B cell (primary cell): ENCODE results near the gene SHISA7. TPM values are rescaled to one million over a fixed set of nuclear protein-coding genes. Genes with fewer than 3 reads are reported as not detected.
"Not testable (repeated sequence)": the region's sequence is repeated elsewhere in the genome, so short reads cannot be mapped to it uniquely, and the experiment has no call there.

ENCODE experiments used
- ATAC-seq: fragments of 200-7000 bp; cut with Tn5 transposase; one replicate; pipeline ENCODE4 v1.10.0; 2021; ENCODE audit warnings: low read depth, mild to moderate bottlenecking, moderate number of reproducible peaks, moderate library complexity
- CTCF ChIA-PET: fragments of 350-600 bp; sonication (Branson Sonifier 250); formaldehyde crosslinking; loops from one replicate; lab custom pipeline; 2021; ENCODE audit warnings: antibody characterized with exemption, inconsistent platforms; lab: Charles Lee
- POLR2A ChIA-PET: fragments of 350-600 bp; sonication (Branson Sonifier 250); formaldehyde crosslinking; loops from one replicate; lab custom pipeline; 2021; ENCODE audit warnings: antibody characterized with exemption; lab: Charles Lee
- DNase-seq: peaks from one replicate; pipeline ENCODE4 v3.0.0; 2013
- H2AFZ ChIP-seq: 2 replicates; pipeline ENCODE4 v1.6.1; 2012; ENCODE audit warnings: mild to moderate bottlenecking, low read depth, low read length; ENCODE audit not compliant: insufficient read depth, poor library complexity, severe bottlenecking
- H3K27ac ChIP-seq, 2 donors: 1 replicate in 1 of 2; 2 replicates in 1 of 2; pipeline ENCODE4 v1.5.1; 2012 to 2013; ENCODE audit warnings: low read length in 2 of 2, mild to moderate bottlenecking in 2 of 2, moderate library complexity in 1 of 2
- H3K27me3 ChIP-seq, 4 experiments: fragments of 200-600 bp in 1 of 4; sonication (generic) in 1 of 4; replicated peaks in 1 of 4; 1 replicate in 2 of 4; 2 replicates in 2 of 4; pipeline versions ENCODE4 v1.6.1 to v1.7.0; 2013 to 2016; ENCODE audit warnings: low read length in 3 of 4, mild to moderate bottlenecking in 2 of 4, mixed read lengths in 1 of 4, moderate library complexity in 1 of 4; ENCODE audit not compliant: insufficient read depth in 4 of 4, control insufficient read depth in 3 of 4; ENCODE audit errors: control extremely low read depth in 1 of 4
- H3K36me3 ChIP-seq, 2 experiments: replicated peaks in 1 of 2; 1 replicate in 1 of 2; 2 replicates in 1 of 2; pipeline versions ENCODE4 v1.6.1 to v1.7.1; 2013; ENCODE audit warnings: low read length in 1 of 2; ENCODE audit not compliant: insufficient read depth in 2 of 2, control insufficient read depth in 1 of 2; ENCODE audit errors: control extremely low read depth in 1 of 2, extremely low read depth in 1 of 2
- H3K4me1 ChIP-seq, 2 donors: fragments of 200-600 bp in 1 of 2; sonication (generic) in 1 of 2; 1 replicate in 1 of 2; 2 replicates in 1 of 2; pipeline versions ENCODE4 v1.5.1 to v1.6.1; 2013 to 2017; ENCODE audit warnings: low read length in 2 of 2; ENCODE audit not compliant: control insufficient read depth in 2 of 2, insufficient read depth in 2 of 2
- H3K4me2 ChIP-seq: replicated peaks from 2 replicates; pipeline ENCODE3; 2012; ENCODE audit warnings: mild to moderate bottlenecking, low read depth, low read length; ENCODE audit not compliant: poor library complexity, severe bottlenecking
- H3K4me3 ChIP-seq, 5 experiments: fragments of 200-600 bp in 1 of 5; sonication (generic) in 1 of 5; 1 replicate in 3 of 5; 2 replicates in 2 of 5; pipeline versions ENCODE4 v1.5.1 to v1.7.0; 2011 to 2016; ENCODE audit warnings: low read length in 4 of 5, mild to moderate bottlenecking in 4 of 5, low read depth in 2 of 5, control low read depth in 1 of 5, moderate library complexity in 1 of 5; ENCODE audit not compliant: insufficient read depth in 1 of 5; ENCODE audit errors: control extremely low read depth in 1 of 5, extremely low read depth in 1 of 5
- H3K79me2 ChIP-seq: fragments of 200-600 bp; sonication (generic); one replicate; pipeline ENCODE4 v1.6.0; 2016; ENCODE audit warnings: low read length; ENCODE audit not compliant: control insufficient read depth, insufficient read depth
- H3K9ac ChIP-seq: fragments of 200-600 bp; sonication (generic); 2 replicates; pipeline ENCODE4 v1.6.1; 2017; ENCODE audit warnings: mild to moderate bottlenecking, low read length, moderate library complexity
- H3K9me3 ChIP-seq, 3 donors: one replicate each; pipeline versions ENCODE4 v1.6.1 to v1.7.1; 2013; ENCODE audit warnings: low read length in 2 of 3; ENCODE audit not compliant: control insufficient read depth in 2 of 3, insufficient read depth in 1 of 3; ENCODE audit errors: control extremely low read depth in 1 of 3
- H4K20me1 ChIP-seq: 2 replicates; pipeline ENCODE4 v1.6.0; 2012; ENCODE audit warnings: mild to moderate bottlenecking, low read length; ENCODE audit not compliant: insufficient read depth, control insufficient read depth, poor library complexity, severe bottlenecking
- H3K27ac Mint-ChIP-seq: one replicate; pipeline ENCODE4 v1.8.0; 2021; ENCODE audit warnings: mixed read lengths
- H3K27me3 Mint-ChIP-seq: one replicate; pipeline ENCODE4 v1.8.0; 2021; ENCODE audit warnings: mixed read lengths
- H3K4me1 Mint-ChIP-seq: one replicate; pipeline ENCODE4 v1.8.0; 2021; ENCODE audit warnings: mixed read lengths
- H3K4me3 Mint-ChIP-seq: one replicate; pipeline ENCODE4 v1.8.0; 2021; ENCODE audit warnings: mixed read lengths
- H3K9me3 Mint-ChIP-seq: one replicate; pipeline ENCODE4 v1.8.0; 2022; ENCODE audit warnings: mixed read lengths; ENCODE audit not compliant: insufficient read depth
- CTCF ChIP-seq: fragments of 200-600 bp; IDR thresholded peaks from one replicate; pipeline ENCODE4 v1.8.0; 2022; ENCODE audit warnings: antibody characterized with exemption, mild to moderate bottlenecking
- EZH2 ChIP-seq: IDR thresholded peaks from 2 replicates; pipeline ENCODE4 v1.6.1; 2012; ENCODE audit warnings: borderline replicate concordance, low read depth, mild to moderate bottlenecking, moderate library complexity, low read length; ENCODE audit not compliant: insufficient read depth, poor library complexity, severe bottlenecking
- WGBS: methylation state at CpG from one replicate; pipeline ENCODE4 v1.1.5; 2013; ENCODE audit warnings: missing lambda C conversion rate; ENCODE audit not compliant: insufficient coverage; 5-methylcytosine and 5-hydroxymethylcytosine counted together
- intact Hi-C: fragments of 100-400 bp; cut with micrococcal nuclease; formaldehyde crosslinking; loops from one replicate; pipeline ENCODE4 v1.10.0; 2022
- polyA plus RNA-seq: library from polyadenylated mRNA; depleted of rRNA; stranded (reverse); fragments of >200 nt; gene quantifications from 2 replicates; pipeline ENCODE4 v1.2.3, GENCODE V29; 2012
- total RNA-seq, 2 donors: library from RNA; stranded (reverse); fragments of 120-200 nt in 1 of 2; gene quantifications; 1 replicate in 1 of 2; 2 replicates in 1 of 2; pipeline versions ENCODE4 v1.2.3 to v1.2.4, GENCODE V29; 2013 to 2022

SHISA7 gene
- total and polyA plus RNA-seq, 2 donors (not counting 1 experiment from before 2014, with no cell fraction given) = 0.06 TPM; not detected in 1

GRCh38 chr19:55423225-55424005 lies 19.7 kb downstream of the SHISA7 start:
- TF ChIP-seq CTCF (no peak), EZH2 (no peak)
- Histone ChIP-seq H2AFZ (no peak overlapping the region), H3K27ac (no peak overlapping the region), H3K4me1 (no peaks in the 10 kb centered on the region), H3K4me2 (no peak overlapping the region), H3K9ac (no peak overlapping the region), H3K9me3 (peaks cover 0 to 4% (median 0%) of the 10 kb centered on the region in 3 donors), H4K20me1 (no peaks in the 10 kb centered on the region), H3K36me3 (no peaks in the 10 kb centered on the region), H3K79me2 (no peaks in the 10 kb centered on the region), H3K4me3 (no peak overlapping the region), H3K27me3 (peaks cover 0 to 19% (median 3%) of the 10 kb centered on the region in 4 experiments)
- H3K4me3 Mint-ChIP-seq = no peak overlapping the region
- POLR2A ChIA-PET = no interaction called here
- DNase-seq = no peak
- H3K9me3 Mint-ChIP-seq = no peaks in the 10 kb centered on the region
- 96% methylated on average over 7 of the region's 13 CpGs for WGBS
- peaks cover 27% of the 10 kb centered on the region for H3K27me3 Mint-ChIP-seq
- intact Hi-C loops = no loop called here
- H3K27ac Mint-ChIP-seq = no peak overlapping the region
- CTCF ChIA-PET = interaction anchor here (0.7 kb wide), 1 partner anchor 1072 kb away, joined by 4 read pairs; no protein-coding TSS in a partner anchor
- ATAC-seq = no peak
- H3K4me1 Mint-ChIP-seq = no peaks in the 10 kb centered on the region

- H2AFZ ChIP-seq, H3K4me1 ChIP-seq, H3K27ac Mint-ChIP-seq, H3K9ac ChIP-seq, H3K79me2 ChIP-seq, H3K4me3 Mint-ChIP-seq, H3K4me2 ChIP-seq, H3K27ac ChIP-seq, H3K9me3 ChIP-seq, H3K4me3 ChIP-seq, ATAC-seq, intact Hi-C loops, POLR2A ChIA-PET, DNase-seq, H3K9me3 Mint-ChIP-seq, H4K20me1 ChIP-seq, H3K4me1 Mint-ChIP-seq, H3K36me3 ChIP-seq: not testable (repeated sequence)
- WGBS = 11% methylated on average over 2 of the region's 4 CpGs
- peaks cover 0 to 24% (median 3%) of the 10 kb centered on the region in 4 experiments for H3K27me3 ChIP-seq
- H3K27me3 Mint-ChIP-seq = peaks cover 27% of the 10 kb centered on the region
- CTCF ChIA-PET = interaction anchor here (1.4 kb wide), 1 partner anchor 129 kb away, joined by 3 read pairs; no protein-coding TSS in a partner anchor
Observed at GRCh38 chr19:55421281-55421680, 21.8 kb downstream of the SHISA7 start.
